OCI-LY1 (cell line): ENCODE measurements around the gene TMC6.

Source experiments
- H2AFZ ChIP-seq: fragments of 200-600 bp; sonication (generic), shearing (Covaris generic); 2 replicates; pipeline ENCODE4 v1.6.0; 2014; ENCODE audit warnings: antibody characterized with exemption, mild to moderate bottlenecking, low read length
- H3F3A ChIP-seq: fragments of 200-600 bp; sonication (generic), shearing (Covaris generic); 2 replicates; pipeline ENCODE4 v1.6.0; 2014; ENCODE audit warnings: mild to moderate bottlenecking, antibody characterized with exemption, low read length, moderate library complexity; ENCODE audit not compliant: insufficient read depth
- H3K27ac ChIP-seq: fragments of 200-600 bp; sonication (generic); 2 replicates; pipeline ENCODE4 v1.5.1; 2014; ENCODE audit warnings: low read length, mixed run types, mild to moderate bottlenecking, low read depth; ENCODE audit not compliant: poor library complexity, severe bottlenecking
- H3K27me3 ChIP-seq: fragments of 200-600 bp; sonication (generic); 2 replicates; pipeline ENCODE4 v1.6.0; 2014; ENCODE audit warnings: antibody characterized with exemption, mild to moderate bottlenecking, low read length, moderate library complexity; ENCODE audit not compliant: insufficient read depth
- H3K36me3 ChIP-seq: fragments of 200-600 bp; sonication (generic); 2 replicates; pipeline ENCODE4 v1.6.1; 2014; ENCODE audit warnings: mild to moderate bottlenecking, antibody characterized with exemption, low read length, moderate library complexity, mixed read lengths; ENCODE audit not compliant: insufficient read depth
- H3K4me1 ChIP-seq: fragments of 200-600 bp; sonication (generic); 2 replicates; pipeline ENCODE4 v1.5.1; 2014; ENCODE audit warnings: mild to moderate bottlenecking, low read length, moderate library complexity; ENCODE audit not compliant: insufficient read depth, severe bottlenecking
- H3K4me2 ChIP-seq: fragments of 200-600 bp; sonication (generic), shearing (Covaris generic); 2 replicates; pipeline ENCODE4 v1.6.1; 2014; ENCODE audit warnings: low read length
- H3K4me3 ChIP-seq: fragments of 200-600 bp; sonication (generic); 2 replicates; pipeline ENCODE4 v1.5.1; 2014; ENCODE audit warnings: low read length, low read depth, mild to moderate bottlenecking, mixed read lengths; ENCODE audit not compliant: poor library complexity, severe bottlenecking
- H3K79me2 ChIP-seq: fragments of 200-600 bp; shearing (Covaris generic); 2 replicates; pipeline ENCODE4 v1.6.1; 2016; ENCODE audit warnings: mixed run types, low read length, mixed read lengths; ENCODE audit not compliant: insufficient read depth
- H3K9ac ChIP-seq: fragments of 200-600 bp; sonication (generic), shearing (Covaris generic); 2 replicates; pipeline ENCODE4 v1.6.1; 2014; ENCODE audit warnings: mild to moderate bottlenecking, low read length, mixed read lengths
- H3K9me2 ChIP-seq: fragments of 200-600 bp; sonication (generic), shearing (Covaris generic); 2 replicates; pipeline ENCODE4 v1.6.1; 2014; ENCODE audit warnings: low read depth, mild to moderate bottlenecking, low read length, mixed read lengths
- H3K9me3 ChIP-seq: fragments of 200-600 bp; shearing (Covaris generic); 2 replicates; pipeline ENCODE4 v1.6.1; 2014; ENCODE audit warnings: low read length, mixed read lengths
- H4K20me1 ChIP-seq: fragments of 200-600 bp; sonication (generic), shearing (Covaris generic); 2 replicates; pipeline ENCODE4 v1.6.0; 2016; ENCODE audit warnings: mild to moderate bottlenecking, low read length; ENCODE audit not compliant: insufficient read depth
- CTCF ChIP-seq: fragments of 200-600 bp; sonication (generic), shearing (Covaris generic); IDR thresholded peaks from 2 replicates; pipeline ENCODE4 v1.5.1; 2017; ENCODE audit warnings: mild to moderate bottlenecking, antibody characterized with exemption, low read length, moderate library complexity, mixed read lengths
- EZH2 ChIP-seq: fragments of 200-600 bp; sonication (generic), shearing (Covaris generic); IDR thresholded peaks from 2 replicates; pipeline ENCODE4 v1.8.0; 2017; ENCODE audit warnings: borderline replicate concordance, mixed run types, mild to moderate bottlenecking, antibody characterized with exemption, low read length, moderate library complexity, mixed read lengths

TMC6 gene

GRCh38 chr17:78127888-78128550, 536 bp downstream of the TMC6 start:
- Histone ChIP-seq H3K27me3 (no peaks in the 10 kb centered on the region), H3K27ac (peak overlapping the region; percentile 88), H3K4me1 (peaks cover 81% of the 10 kb centered on the region), H3K9ac (peak overlapping the region; percentile 80), H2AFZ (no peak overlapping the region), H3F3A (no peaks in the 10 kb centered on the region), H3K9me2 (no peaks in the 10 kb centered on the region), H3K9me3 (no peaks in the 10 kb centered on the region), H3K36me3 (peaks cover 12% of the 10 kb centered on the region), H3K79me2 (no peaks in the 10 kb centered on the region), H3K4me3 (peak overlapping the region; percentile 74), H3K4me2 (peak overlapping the region; percentile 60), H4K20me1 (no peaks in the 10 kb centered on the region)
- no peak for TF ChIP-seq CTCF

- no peaks in the 10 kb centered on the region for H3K27me3 ChIP-seq
- no peaks in the 10 kb centered on the region for H3F3A ChIP-seq
- no peak for TF ChIP-seq CTCF
- TF ChIP-seq EZH2: no peak
- H3K27ac ChIP-seq: peak overlapping the region; percentile 88
- peak overlapping the region; percentile 80 for H3K9ac ChIP-seq
- H3K4me1 ChIP-seq: peaks cover 77% of the 10 kb centered on the region
- H3K4me3 ChIP-seq: peak overlapping the region; percentile 74
- no peaks in the 10 kb centered on the region for H3K9me3 ChIP-seq
- no peak overlapping the region for H2AFZ ChIP-seq
- H3K36me3 ChIP-seq: peaks cover 18% of the 10 kb centered on the region
- H4K20me1 ChIP-seq: no peaks in the 10 kb centered on the region
- H3K4me2 ChIP-seq: peak overlapping the region; percentile 60
- no peaks in the 10 kb centered on the region for H3K79me2 ChIP-seq
- no peaks in the 10 kb centered on the region for H3K9me2 ChIP-seq
Measured at GRCh38 chr17:78127239-78127887, 1.2 kb downstream of the TMC6 start.

- Histone ChIP-seq H2AFZ (no peak overlapping the region), H3K27me3 (no peaks in the 10 kb centered on the region), H3K36me3 (peaks cover 23% of the 10 kb centered on the region), H3F3A (no peaks in the 10 kb centered on the region), H3K4me1 (peaks cover 77% of the 10 kb centered on the region), H3K9me2 (no peaks in the 10 kb centered on the region), H3K9ac (peak overlapping the region; percentile 80), H4K20me1 (no peaks in the 10 kb centered on the region), H3K79me2 (no peaks in the 10 kb centered on the region), H3K27ac (peak overlapping the region; percentile 88), H3K4me2 (peak overlapping the region; percentile 60), H3K4me3 (peak overlapping the region; percentile 74), H3K9me3 (no peaks in the 10 kb centered on the region)
- no peak for TF ChIP-seq EZH2
- no peak for TF ChIP-seq CTCF
Measured at GRCh38 chr17:78126895-78127238, 1.7 kb downstream of the TMC6 start.
